Pons (tissue), 1 donor: ENCODE data around the gene RAD51B.
"Not testable (repeated sequence)": the region's sequence is repeated elsewhere in the genome, so short reads cannot be mapped to it uniquely, and the experiment has no call there.

Source experiments
- DNase-seq: peaks from one replicate; pipeline ENCODE4 v3.0.0-alpha.2; 2016; ENCODE audit warnings: low spot score

Gene RAD51B

DNA sequence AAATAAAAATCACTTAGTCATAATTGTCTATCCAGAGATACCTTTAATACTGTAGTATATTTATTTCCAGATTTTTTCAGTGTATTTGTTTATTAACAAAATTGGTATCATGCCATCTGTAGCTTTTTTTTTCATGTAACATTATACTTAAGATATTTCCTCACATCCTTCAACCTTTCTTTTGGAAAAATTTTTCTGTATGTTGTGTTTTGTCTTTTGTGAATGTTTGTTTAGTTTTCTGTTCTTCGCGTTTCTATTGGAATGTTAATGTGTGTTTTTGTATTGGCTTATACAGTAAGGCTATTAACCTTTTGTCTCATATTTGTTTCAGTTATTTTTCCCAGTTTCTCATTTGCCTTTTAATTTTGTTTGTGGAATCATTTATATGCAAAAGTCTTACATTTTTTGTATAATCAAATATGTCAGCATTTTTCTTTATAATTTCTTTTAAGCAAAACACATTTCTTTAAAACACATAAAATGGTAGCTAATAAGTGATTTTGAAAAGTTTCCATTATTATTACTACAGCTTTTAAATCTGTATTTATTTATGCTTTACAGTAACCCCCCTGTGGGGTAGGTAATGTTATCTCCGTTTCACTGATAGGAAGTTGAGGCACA lies 433.7 kb downstream of the RAD51B start:
- no peak for DNase-seq

- no peak for DNase-seq
These were observed 434.4 kb downstream of the RAD51B start for GRCh38 chr14:68253878-68254528.

- no peak for DNase-seq
These were observed 435.3 kb downstream of the RAD51B start for GRCh38 chr14:68254669-68255527.

DNA sequence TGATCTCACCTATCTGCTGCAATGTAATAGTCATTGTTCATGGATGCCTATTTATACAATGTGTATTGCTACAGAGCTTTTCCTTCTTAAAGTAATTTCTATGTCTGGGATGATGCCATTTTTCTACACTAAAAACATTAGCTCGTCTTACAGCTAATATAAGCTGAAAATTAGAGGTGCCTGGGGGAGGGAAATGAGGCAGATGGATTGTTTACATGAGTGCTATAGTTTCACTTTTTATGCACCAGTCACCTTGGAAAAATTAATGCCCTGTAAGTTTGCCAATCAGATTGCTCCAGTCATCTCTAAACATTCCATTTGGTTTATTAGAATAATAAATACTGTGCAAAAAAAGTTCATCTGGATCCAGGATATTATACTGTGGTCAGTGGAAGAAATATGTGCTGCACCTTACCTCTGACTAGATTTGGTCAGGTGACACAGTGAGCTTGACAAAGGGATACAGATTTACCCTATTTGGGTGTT lies 436.2 kb downstream of the RAD51B start:
- no peak for DNase-seq

GRCh38 chr14:68257969-68258368 lies 438.4 kb downstream of the RAD51B start:
- DNase-seq, result no peak

DNA sequence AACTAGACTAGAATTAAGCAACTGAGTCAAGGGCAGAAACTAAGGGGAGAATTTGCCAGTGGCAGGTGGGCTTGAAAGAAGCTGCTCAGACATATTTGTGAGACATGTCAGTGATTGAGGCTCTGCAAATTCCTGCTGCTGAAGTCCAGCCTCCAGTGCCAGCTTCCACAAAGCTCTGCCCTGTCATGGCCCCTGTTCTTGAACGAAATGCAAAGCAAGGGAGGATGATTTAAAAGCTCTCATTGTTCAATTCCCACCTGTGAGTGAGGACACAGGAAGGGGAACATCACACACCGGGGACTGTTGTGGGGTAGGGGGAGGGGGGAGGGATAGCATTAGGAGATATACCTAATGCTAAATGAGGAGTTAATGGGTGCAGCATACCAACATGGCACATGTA lies 439.4 kb downstream of the RAD51B start:
- DNase-seq, result not testable (repeated sequence)

GRCh38 chr14:68260121-68260520 lies 440.5 kb downstream of the RAD51B start:
- no peak for DNase-seq

DNA sequence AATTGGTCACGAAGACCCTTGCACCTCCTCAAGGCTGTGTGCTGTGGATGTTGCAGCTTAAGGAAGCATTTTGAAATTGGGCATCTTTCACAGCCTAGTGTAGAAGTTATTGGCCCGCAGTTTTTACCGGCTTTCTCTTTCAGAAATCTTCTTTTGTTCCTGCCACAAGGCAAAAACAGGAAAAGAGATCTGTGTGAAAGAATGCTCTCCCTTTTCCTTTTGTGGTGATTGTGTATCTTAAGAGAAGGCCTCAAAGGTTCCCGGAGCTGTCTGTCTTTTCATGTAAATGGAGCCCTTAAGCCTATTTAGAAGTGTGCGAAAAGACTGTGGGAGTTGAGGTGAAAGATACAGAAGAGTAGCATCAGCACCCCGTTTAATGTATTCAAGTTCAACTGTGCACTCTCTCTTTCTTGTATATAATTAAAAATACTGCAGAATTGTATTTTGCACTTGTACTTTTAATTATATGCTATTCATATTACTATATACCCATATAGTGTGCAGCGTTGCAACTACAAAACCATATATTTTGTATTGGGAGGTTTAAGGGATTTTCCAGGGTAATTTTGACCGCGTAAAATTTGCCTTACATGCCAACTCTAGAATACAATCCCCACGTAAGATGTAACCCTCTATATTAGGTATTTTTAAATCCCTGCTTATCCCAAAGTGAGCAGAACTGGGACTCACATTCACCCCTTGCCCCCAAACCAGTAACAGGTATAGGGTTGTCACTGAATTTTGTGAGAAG lies 441.7 kb downstream of the RAD51B start:
- no peak for DNase-seq

DNA sequence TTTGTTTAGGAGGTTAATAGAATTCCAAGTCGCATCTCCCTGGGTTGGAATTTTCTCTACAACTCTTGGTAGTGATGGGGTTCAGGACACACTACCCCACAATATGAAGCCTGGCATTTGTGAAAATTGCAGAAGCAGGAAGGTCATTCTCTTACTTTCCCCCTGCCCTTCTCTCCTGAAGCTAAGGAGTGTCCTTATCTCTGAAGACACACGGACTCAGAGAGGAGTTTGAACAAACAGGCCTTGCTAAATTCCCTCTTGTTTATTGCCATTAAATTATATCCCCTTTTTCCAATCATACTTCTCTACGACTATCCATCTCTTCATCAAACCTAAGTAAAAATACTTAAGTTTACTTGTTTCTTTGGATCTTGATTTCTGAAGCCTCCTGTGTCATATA lies 443.0 kb downstream of the RAD51B start:
- DNase-seq, result no peak

DNA sequence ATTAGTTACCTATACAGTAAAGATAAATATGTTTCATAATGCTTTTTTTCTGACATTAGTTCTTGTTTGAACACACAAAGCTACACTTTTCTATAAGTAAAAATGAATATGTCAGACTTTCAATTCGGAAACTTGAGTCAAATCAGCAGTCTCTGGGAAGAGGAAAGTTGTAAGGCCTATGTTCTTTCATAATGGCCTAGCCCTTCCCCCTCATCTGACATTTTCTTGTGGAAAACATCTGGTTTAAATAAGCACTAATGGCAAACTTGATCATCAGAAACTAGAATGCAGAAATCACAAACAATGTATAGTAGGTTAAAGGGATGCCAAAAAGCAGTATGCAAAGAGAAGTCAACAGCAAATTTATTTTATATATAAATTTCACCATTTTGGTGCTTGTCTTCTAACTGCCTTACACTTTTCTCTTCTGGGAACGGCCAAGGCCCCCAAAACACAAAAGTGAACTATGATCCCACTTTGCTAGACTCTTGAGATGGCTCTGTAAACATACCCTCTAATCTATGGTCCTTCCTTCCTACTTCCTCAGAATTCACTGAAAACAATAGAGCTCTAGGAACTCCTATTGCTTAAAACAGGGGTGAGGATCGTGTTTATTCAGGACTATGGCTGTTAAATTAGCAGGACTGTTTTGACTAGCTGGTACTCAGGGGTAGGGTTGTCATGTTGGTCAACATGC lies 444.1 kb downstream of the RAD51B start:
- no peak for DNase-seq

GRCh38 chr14:68264260-68264569 lies 444.6 kb downstream of the RAD51B start:
- no peak for DNase-seq

GRCh38 chr14:68266998-68267397 lies 447.4 kb downstream of the RAD51B start:
- no peak for DNase-seq

- peak; percentile 89 for DNase-seq
These were observed 448.6 kb downstream of the RAD51B start for GRCh38 chr14:68268197-68268596.

GRCh38 chr14:68268719-68269118 lies 449.1 kb downstream of the RAD51B start:
- no peak for DNase-seq

DNA sequence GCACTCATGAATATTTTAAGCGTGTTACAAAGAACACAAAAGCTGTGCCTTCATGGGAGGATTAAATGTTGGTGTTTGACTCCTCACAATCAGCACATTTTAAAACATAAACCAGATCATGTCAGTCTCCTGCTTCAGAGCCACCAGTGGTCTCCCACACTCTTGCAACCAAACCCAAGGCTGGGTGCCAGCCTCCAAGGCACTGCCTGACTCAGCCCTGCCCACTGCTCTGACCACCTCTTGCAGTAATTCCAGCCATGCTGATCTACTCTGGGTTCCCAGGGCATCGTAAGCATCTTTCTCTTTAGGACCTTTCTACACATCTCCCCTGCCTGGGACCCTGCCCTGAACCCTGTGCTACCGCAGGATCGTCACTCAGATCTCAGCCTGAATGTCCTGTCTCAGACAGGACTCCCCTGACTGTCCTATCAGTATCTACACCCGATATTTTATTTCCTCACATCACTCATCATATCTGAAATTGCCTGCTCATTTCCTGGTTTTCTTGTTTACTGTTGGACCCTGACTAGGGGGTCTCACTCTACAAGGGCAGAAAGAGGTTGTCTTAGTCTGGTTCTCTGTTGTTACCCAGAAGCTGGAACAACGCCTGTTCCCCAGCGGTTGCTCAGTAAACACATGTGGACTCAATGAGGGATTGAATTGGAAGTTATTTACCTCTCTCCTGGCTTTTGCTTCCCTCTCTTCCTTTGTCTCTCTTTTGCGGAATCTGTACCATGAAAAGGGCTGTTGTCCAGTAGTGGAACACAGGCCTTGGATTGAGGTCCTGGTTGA lies 449.8 kb downstream of the RAD51B start:
- no peak for DNase-seq

- no peak for DNase-seq
These were observed 450.8 kb downstream of the RAD51B start for GRCh38 chr14:68270342-68270741.

- DNase-seq, result peak; percentile 45
These were observed 452.4 kb downstream of the RAD51B start for GRCh38 chr14:68271913-68272391.

- DNase-seq, result no peak
These were observed 453.8 kb downstream of the RAD51B start for GRCh38 chr14:68273413-68273812.

GRCh38 chr14:68274725-68275124 lies 455.1 kb downstream of the RAD51B start:
- no peak for DNase-seq

DNA sequence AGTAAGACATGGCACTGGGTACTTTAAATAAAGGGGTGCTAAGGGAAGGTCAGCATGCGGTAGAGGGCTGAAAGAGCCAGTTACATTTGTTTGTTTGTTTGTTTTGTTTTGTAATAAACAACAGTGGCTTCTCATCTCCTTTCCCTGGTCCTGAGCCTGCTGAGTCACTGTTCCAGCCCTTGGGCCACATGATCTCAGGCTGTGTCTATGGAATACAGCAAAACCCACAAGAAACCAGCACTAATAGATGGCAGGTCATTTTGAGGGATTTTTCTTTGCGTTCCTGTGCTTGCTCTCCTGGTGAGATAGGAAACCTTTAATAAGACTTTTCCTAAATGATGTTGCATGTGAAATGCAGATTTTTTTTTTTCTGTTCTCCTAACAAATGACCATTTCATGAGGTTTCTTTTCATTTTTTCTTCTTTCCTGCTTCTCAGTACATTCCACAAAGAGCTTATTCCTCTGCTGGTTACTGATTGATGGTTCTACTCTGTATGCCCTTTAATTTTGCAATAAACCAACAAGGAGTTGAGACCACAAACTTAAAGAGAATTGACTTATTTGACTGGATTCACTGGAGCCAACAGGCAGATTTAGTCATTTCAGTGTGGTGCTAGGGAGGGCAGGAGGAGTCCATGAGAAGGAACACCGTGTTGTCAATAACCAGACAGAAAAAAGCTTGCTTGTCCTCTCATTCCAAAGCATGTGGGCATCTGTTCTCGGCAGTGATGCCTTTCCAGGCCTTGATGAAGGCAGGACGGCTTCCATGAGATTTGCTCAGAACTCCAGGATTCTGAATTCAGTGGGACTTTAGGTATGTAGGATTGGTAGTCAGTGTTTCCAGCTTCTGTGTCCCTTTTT lies 459.2 kb downstream of the RAD51B start:
- peak; percentile 27 for DNase-seq
